OCI-LY7 (cell line): ENCODE measurements around the gene CNR1.
A peak's percentile ranks its signal among the peaks of the same experiment; 100 is the strongest.

Source experiments
- CTCF ChIP-seq: fragments of 200-600 bp; sonication (generic); conservative IDR thresholded peaks from 2 replicates; pipeline ENCODE4 v1.5.1; 2014; ENCODE audit warnings: mild to moderate bottlenecking, antibody characterized with exemption, low read length, moderate library complexity, mixed read lengths
- EZH2phosphoT487 ChIP-seq: fragments of 200-600 bp; sonication (generic); IDR thresholded peaks from 2 replicates; pipeline ENCODE4 v1.6.1; 2018; ENCODE audit warnings: low read depth, borderline replicate concordance, mild to moderate bottlenecking, mixed run types, antibody characterized with exemption, low read length, moderate library complexity, mixed read lengths

DNA sequence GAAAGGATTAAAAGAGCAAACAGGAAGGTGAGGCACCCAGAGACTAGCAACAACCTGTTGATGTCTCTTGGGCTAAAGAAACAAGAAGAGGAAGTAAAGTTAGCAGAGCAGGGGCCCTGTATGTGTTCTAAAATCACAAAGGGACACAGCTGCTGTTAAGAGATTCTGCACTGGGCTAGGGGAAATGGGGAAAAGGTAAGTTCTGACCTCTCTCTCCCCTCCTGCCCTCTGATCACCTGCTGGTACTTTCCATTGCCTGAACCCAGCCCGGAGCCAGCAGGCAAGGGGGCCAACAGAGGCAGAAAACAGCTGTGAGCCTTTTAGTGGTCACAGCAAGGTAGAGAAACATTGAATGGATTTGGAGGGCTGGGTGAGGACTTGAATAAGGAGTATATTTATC, 13.5 kb upstream of the CNR1 start:
- TF ChIP-seq CTCF (peak; percentile 83), EZH2phosphoT487 (no peak)
